UCSD-AML1 (cell line): ENCODE data around the gene DOCK10.
A peak's percentile ranks its signal among the peaks of the same experiment; 100 is the strongest.

Source experiments
- DNase-seq: peaks from one replicate; lab custom pipeline; 2025; ENCODE audit not compliant: unreplicated experiment; lab: John Stamatoyannopoulos, UW

Gene DOCK10

GRCh38 chr2:224982910-224983711 is 59.2 kb downstream of the DOCK10 start:
- DNase-seq: peak; percentile 29

GRCh38 chr2:224982226-224982625 is 60.0 kb downstream of the DOCK10 start:
- no peak for DNase-seq

- no peak for DNase-seq
These were observed 65.4 kb downstream of the DOCK10 start for GRCh38 chr2:224976629-224977525.

GRCh38 chr2:224975761-224976160 is 66.5 kb downstream of the DOCK10 start:
- DNase-seq: no peak

- DNase-seq: no peak
These were observed 68.9 kb downstream of the DOCK10 start for GRCh38 chr2:224973112-224974016.

- DNase-seq: no peak
These were observed 71.1 kb downstream of the DOCK10 start for GRCh38 chr2:224971214-224971613.

GRCh38 chr2:224970311-224970710 is 72.0 kb downstream of the DOCK10 start:
- DNase-seq: no peak

- DNase-seq: no peak
These were observed 72.5 kb downstream of the DOCK10 start for GRCh38 chr2:224969633-224970260.

- no peak for DNase-seq
These were observed 73.2 kb downstream of the DOCK10 start for GRCh38 chr2:224969095-224969494.

GRCh38 chr2:224968051-224968450 is 74.2 kb downstream of the DOCK10 start:
- DNase-seq: no peak

GRCh38 chr2:224966613-224967012 is 75.7 kb downstream of the DOCK10 start:
- DNase-seq: no peak

GRCh38 chr2:224959556-224959955 is 82.7 kb downstream of the DOCK10 start:
- DNase-seq: no peak

- no peak for DNase-seq
These were observed 83.4 kb downstream of the DOCK10 start for GRCh38 chr2:224958873-224959272.

GRCh38 chr2:224958462-224958857 is 83.8 kb downstream of the DOCK10 start:
- no peak for DNase-seq

- DNase-seq: no peak
These were observed 84.5 kb downstream of the DOCK10 start for GRCh38 chr2:224957540-224958461.

- no peak for DNase-seq
These were observed 85.6 kb downstream of the DOCK10 start for GRCh38 chr2:224956706-224957105.

- no peak for DNase-seq
These were observed 87.3 kb downstream of the DOCK10 start for GRCh38 chr2:224954980-224955379.

- DNase-seq: peak; percentile 53
These were observed 89.2 kb downstream of the DOCK10 start for GRCh38 chr2:224952936-224953657.
